Fibroblast of skin of back (primary cell): ENCODE measurements around the gene HCFC1R1.

ENCODE experiments used
- DNase-seq: peaks from one replicate; pipeline ENCODE4 v3.0.0-alpha.2; 2013

HCFC1R1 gene

DNA sequence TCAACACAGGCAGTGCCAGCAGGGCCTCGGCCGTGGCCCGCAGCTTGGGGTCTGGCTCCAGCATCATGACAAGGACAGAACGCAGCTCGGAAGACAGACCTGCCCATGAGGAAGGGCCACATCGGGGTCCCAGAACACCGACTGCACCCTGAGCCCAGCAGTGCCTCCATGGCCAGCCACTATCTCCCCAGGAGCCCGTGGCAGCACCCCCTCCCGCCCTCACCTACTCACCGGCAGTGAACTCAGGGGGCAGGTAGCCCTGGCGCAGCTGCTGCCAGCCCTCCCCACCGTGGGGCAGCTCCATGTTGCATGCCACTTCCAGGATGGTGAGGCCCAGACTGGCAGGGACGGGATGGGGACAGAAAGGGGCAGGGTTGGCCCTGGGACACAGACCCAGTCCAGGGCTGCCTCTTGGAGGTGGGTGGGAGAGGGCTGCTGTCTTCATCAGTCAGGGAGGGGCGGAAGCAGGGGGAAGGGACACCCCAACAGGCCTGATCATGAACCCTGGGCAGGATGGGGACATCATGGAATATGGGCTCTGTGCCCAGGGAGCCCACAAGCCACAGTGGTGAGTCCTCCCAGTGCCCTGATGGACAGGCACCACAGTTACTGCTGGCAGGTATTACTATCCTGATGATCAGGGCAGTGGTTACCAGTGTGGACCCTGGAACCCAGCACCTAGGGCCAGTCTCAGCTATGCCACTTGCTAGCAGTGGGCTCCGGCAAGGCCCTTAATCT lies 49.3 kb downstream of the HCFC1R1 start:
- no peak for DNase-seq

DNA sequence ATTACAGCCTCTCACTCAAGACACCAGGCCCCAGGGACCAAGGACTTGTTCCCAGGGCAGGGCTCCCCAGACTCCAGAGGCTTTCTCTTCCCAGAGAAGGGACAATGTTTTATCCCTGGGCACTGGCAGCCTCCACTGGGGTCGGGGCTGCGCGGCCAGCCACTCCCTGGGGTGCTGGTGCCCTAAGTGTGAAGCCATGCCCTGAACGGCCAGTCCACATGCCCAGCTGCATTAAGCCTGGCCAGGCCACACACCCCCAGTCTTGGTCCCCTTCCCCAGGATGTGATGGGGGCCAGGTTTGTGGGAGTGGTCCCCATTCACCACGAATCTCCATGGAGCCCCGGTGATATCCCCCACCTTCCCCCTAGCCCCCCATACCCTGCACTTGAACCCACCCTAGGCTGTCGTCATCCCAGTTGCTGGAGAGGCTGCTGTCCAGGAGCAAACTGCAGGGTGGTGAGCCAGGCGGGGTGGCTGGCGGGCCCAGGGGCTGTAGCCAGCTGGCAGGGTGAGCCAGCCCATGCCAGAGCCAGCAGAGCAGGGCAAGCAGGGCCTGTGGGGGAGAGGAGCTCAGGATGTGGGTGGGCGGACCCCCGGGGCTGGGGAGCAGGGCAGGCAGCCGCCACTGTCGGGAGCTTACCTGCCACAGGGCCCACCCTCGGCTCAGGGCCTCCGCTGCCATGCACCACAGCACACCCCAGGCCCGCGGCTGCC lies 50.0 kb downstream of the HCFC1R1 start:
- DNase-seq: no peak

GRCh38 chr16:2973093-2973492 lies 50.6 kb downstream of the HCFC1R1 start:
- DNase-seq: no peak
